ENCODE data around the gene DNAJC7.
"Not testable (repeated sequence)": the region's sequence is repeated elsewhere in the genome, so short reads cannot be mapped to it uniquely, and the experiment has no call there.

Gene DNAJC7

GRCh38 chr17:42010898-42011516, 6.2 kb downstream of the DNAJC7 start:
- DNase-seq (ENCODE audit: low read depth in 2 of 2): no peak

- DNase-seq (ENCODE audit: low read depth in 2 of 2): not testable (repeated sequence)
Observed at GRCh38 chr17:42010266-42010680, 7.0 kb downstream of the DNAJC7 start.

- DNase-seq (ENCODE audit: low read depth in 2 of 2): no peak
Observed at GRCh38 chr17:42009170-42009569, 8.1 kb downstream of the DNAJC7 start.

- DNase-seq (ENCODE audit: low read depth in 2 of 2): no peak
Observed at GRCh38 chr17:42005166-42005565, 12.1 kb downstream of the DNAJC7 start.

- DNase-seq (ENCODE audit: low read depth in 2 of 2): no peak
Observed at GRCh38 chr17:42002792-42003301, 14.4 kb downstream of the DNAJC7 start.

GRCh38 chr17:42002175-42002791, 15.0 kb downstream of the DNAJC7 start:
- no peak for DNase-seq (ENCODE audit: low read depth in 2 of 2)

- no peak for DNase-seq (ENCODE audit: low read depth in 2 of 2)
Observed at GRCh38 chr17:42001729-42002128, 15.5 kb downstream of the DNAJC7 start.

GRCh38 chr17:42000413-42001133, 16.7 kb downstream of the DNAJC7 start:
- DNase-seq (ENCODE audit: low read depth in 2 of 2): no peak

GRCh38 chr17:41998497-41998896, 18.7 kb downstream of the DNAJC7 start:
- DNase-seq (ENCODE audit: low read depth in 2 of 2): no peak

GRCh38 chr17:41996855-41997164, 20.4 kb downstream of the DNAJC7 start:
- no peak for DNase-seq (ENCODE audit: low read depth in 2 of 2)

- DNase-seq (ENCODE audit: low read depth in 2 of 2): no peak
Observed at GRCh38 chr17:41992576-41992975, 24.7 kb downstream of the DNAJC7 start.

GRCh38 chr17:41989702-41990419, 27.4 kb downstream of the DNAJC7 start:
- DNase-seq (ENCODE audit: low read depth in 2 of 2): no peak

GRCh38 chr17:41988418-41988817, 28.8 kb downstream of the DNAJC7 start:
- no peak for DNase-seq (ENCODE audit: low read depth in 2 of 2)

- DNase-seq (ENCODE audit: low read depth in 2 of 2): no peak
Observed at GRCh38 chr17:41987642-41988041, 29.6 kb downstream of the DNAJC7 start.

- no peak for DNase-seq (ENCODE audit: low read depth in 2 of 2)
Observed at GRCh38 chr17:41986634-41987033, 30.6 kb downstream of the DNAJC7 start.

- no peak for DNase-seq (ENCODE audit: low read depth in 2 of 2)
Observed at GRCh38 chr17:41985919-41986318, 31.3 kb downstream of the DNAJC7 start.

GRCh38 chr17:41984454-41984853, 32.8 kb downstream of the DNAJC7 start:
- no peak for DNase-seq (ENCODE audit: low read depth in 2 of 2)

GRCh38 chr17:41982026-41982760, 35.0 kb downstream of the DNAJC7 start:
- DNase-seq (ENCODE audit: low read depth in 2 of 2): no peak

GRCh38 chr17:41977991-41978390, 39.2 kb downstream of the DNAJC7 start:
- DNase-seq (ENCODE audit: low read depth in 2 of 2): no peak

- no peak for DNase-seq (ENCODE audit: low read depth in 2 of 2)
Observed at GRCh38 chr17:41976142-41976768, 41.0 kb downstream of the DNAJC7 start.
